Endothelial cell (in vitro differentiated cells): ENCODE measurements around the gene MSH5. TPM values are rescaled to one million over a fixed set of nuclear protein-coding genes. Genes with fewer than 3 reads are reported as not detected.
A peak's percentile ranks its signal among the peaks of the same experiment; 100 is the strongest.

Source experiments
- DNase-seq: peaks from one replicate; pipeline ENCODE4 v3.0.0; 2021; ENCODE audit warnings: low spot score
- H3K27ac Mint-ChIP-seq: one replicate; pipeline ENCODE4 v1.8.0; 2021; ENCODE audit warnings: mixed read lengths, inconsistent platforms; ENCODE audit not compliant: unreplicated experiment
- H3K27me3 Mint-ChIP-seq: one replicate; pipeline ENCODE4 v1.8.0; 2021; ENCODE audit warnings: mild to moderate bottlenecking, moderate library complexity, mixed read lengths, inconsistent platforms; ENCODE audit not compliant: unreplicated experiment
- H3K36me3 Mint-ChIP-seq: one replicate; pipeline ENCODE4 v1.8.0; 2021; ENCODE audit warnings: mild to moderate bottlenecking, low read depth, mixed read lengths, inconsistent platforms; ENCODE audit not compliant: unreplicated experiment
- H3K4me1 Mint-ChIP-seq: one replicate; pipeline ENCODE4 v1.8.0; 2021; ENCODE audit warnings: mild to moderate bottlenecking, mixed read lengths, inconsistent platforms; ENCODE audit not compliant: unreplicated experiment
- H3K4me3 Mint-ChIP-seq: one replicate; pipeline ENCODE4 v1.8.0; 2021; ENCODE audit warnings: mild to moderate bottlenecking, mixed read lengths, inconsistent platforms; ENCODE audit not compliant: unreplicated experiment
- H3K9me3 Mint-ChIP-seq: one replicate; pipeline ENCODE4 v1.8.0; 2021; ENCODE audit warnings: mixed read lengths, inconsistent platforms; ENCODE audit not compliant: unreplicated experiment
- CTCF ChIP-seq: fragments of 200-600 bp; sonication (generic); IDR thresholded peaks from one replicate; pipeline ENCODE4 v1.5.0; 2021; ENCODE audit warnings: antibody characterized with exemption; ENCODE audit not compliant: unreplicated experiment
- total RNA-seq: library from RNA; stranded (reverse); fragmentation: NEBNext Ultra II Directional; extraction: Animal tissue kit (Norgen Biotek cat#: 25700); gene quantifications from one replicate; pipeline ENCODE4 v1.2.1, GENCODE V29; 2021; ENCODE audit not compliant: unreplicated experiment

MSH5 gene
- total RNA-seq, 1 donor from 2014 or later: 16.1 TPM

GRCh38 chr6:31717499-31718222 is 22.1 kb upstream of the MSH5 start:
- TF ChIP-seq CTCF: no peak
- no peak overlapping the region for H3K4me3 Mint-ChIP-seq
- DNase-seq: no peak
- H3K27me3 Mint-ChIP-seq: peaks cover 6% of the 10 kb centered on the region
- peaks cover 5% of the 10 kb centered on the region for H3K36me3 Mint-ChIP-seq
- H3K9me3 Mint-ChIP-seq: no peaks in the 10 kb centered on the region
- peak overlapping the region; percentile 52 for H3K27ac Mint-ChIP-seq
- no peaks in the 10 kb centered on the region for H3K4me1 Mint-ChIP-seq

GRCh38 chr6:31718265-31718664 is 21.5 kb upstream of the MSH5 start:
- H3K4me1 Mint-ChIP-seq: no peaks in the 10 kb centered on the region
- no peaks in the 10 kb centered on the region for H3K9me3 Mint-ChIP-seq
- no peak for DNase-seq
- no peak overlapping the region for H3K4me3 Mint-ChIP-seq
- H3K27me3 Mint-ChIP-seq: peaks cover 6% of the 10 kb centered on the region
- peaks cover 5% of the 10 kb centered on the region for H3K36me3 Mint-ChIP-seq
- H3K27ac Mint-ChIP-seq: no peak overlapping the region
- TF ChIP-seq CTCF: no peak

- no peak for DNase-seq
- no peaks in the 10 kb centered on the region for H3K9me3 Mint-ChIP-seq
- H3K27ac Mint-ChIP-seq: no peak overlapping the region
- peaks cover 6% of the 10 kb centered on the region for H3K27me3 Mint-ChIP-seq
- H3K36me3 Mint-ChIP-seq: peaks cover 5% of the 10 kb centered on the region
- no peak for TF ChIP-seq CTCF
- H3K4me1 Mint-ChIP-seq: no peaks in the 10 kb centered on the region
- no peak overlapping the region for H3K4me3 Mint-ChIP-seq
Measured at GRCh38 chr6:31719001-31719400, 20.8 kb upstream of the MSH5 start.

GRCh38 chr6:31720196-31720770 is 19.5 kb upstream of the MSH5 start:
- peaks cover 5% of the 10 kb centered on the region for H3K36me3 Mint-ChIP-seq
- H3K9me3 Mint-ChIP-seq: no peaks in the 10 kb centered on the region
- TF ChIP-seq CTCF: no peak
- DNase-seq: no peak
- H3K27ac Mint-ChIP-seq: no peak overlapping the region
- no peak overlapping the region for H3K4me3 Mint-ChIP-seq
- H3K27me3 Mint-ChIP-seq: peaks cover 6% of the 10 kb centered on the region
- H3K4me1 Mint-ChIP-seq: no peaks in the 10 kb centered on the region

- peaks cover 12% of the 10 kb centered on the region for H3K27me3 Mint-ChIP-seq
- DNase-seq: no peak
- H3K27ac Mint-ChIP-seq: no peak within 1 kb of the TSS
- peaks cover 8% of the 10 kb centered on the region for H3K4me1 Mint-ChIP-seq
- peaks cover 16% of the 10 kb centered on the region for H3K36me3 Mint-ChIP-seq
- no peaks in the 10 kb centered on the region for H3K9me3 Mint-ChIP-seq
- H3K4me3 Mint-ChIP-seq: no peak within 1 kb of the TSS
- TF ChIP-seq CTCF: no peak
Measured at GRCh38 chr6:31721351-31722020, 18.3 kb upstream of the MSH5 start, which contains the start of gene LY6G6C. LY6G6C (minus strand) TSS chr6:31721746; CDS start chr6:31721679, 67 bp downstream.
